HCEC 1CT (cell line): ENCODE measurements around the gene ZBTB44.
A peak's percentile ranks its signal among the peaks of the same experiment; 100 is the strongest.
"Not testable (repeated sequence)": the region's sequence is repeated elsewhere in the genome, so short reads cannot be mapped to it uniquely, and the experiment has no call there.

ENCODE experiments used
- DNase-seq: peaks from one replicate; pipeline ENCODE4 v3.0.0-alpha.2; 2017

ZBTB44 gene

DNA sequence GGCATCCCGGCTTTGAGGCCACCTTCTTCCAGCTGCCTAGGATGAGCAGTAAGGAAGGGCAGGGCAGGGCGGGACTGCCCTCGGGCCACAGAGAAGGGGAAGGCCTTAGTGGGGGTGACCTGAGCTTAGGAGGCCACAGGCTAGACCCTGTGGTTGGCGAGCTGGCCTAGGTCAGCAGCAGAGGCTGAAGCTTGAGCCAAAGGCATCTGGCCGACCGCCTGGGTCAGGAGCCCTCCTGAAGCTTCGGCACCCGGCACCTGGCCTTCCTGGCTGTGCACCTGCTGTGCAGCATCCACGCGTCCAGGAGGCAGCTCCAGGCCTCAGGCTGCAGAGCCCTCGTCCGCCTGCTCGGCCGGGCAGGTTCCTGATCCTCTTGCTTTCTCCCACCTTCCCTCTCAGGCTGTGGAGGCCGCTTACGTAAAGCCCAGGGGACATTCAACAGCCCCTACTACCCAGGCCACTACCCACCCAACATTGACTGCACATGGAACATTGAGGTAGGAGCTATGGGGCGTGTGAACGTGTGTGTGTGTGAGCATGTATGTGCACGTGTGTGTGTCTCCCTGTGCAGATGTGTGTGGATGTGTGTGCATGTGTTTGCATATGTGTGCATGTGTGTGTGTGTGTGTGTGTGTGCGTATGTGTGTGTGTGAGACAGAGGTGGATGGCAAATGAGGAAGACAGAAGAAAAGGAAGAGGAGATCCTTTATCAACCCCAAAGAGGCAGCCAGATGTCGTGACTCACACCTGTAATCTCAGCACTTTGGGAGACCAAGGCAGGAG is 120.3 kb downstream of the ZBTB44 start:
- DNase-seq = no peak

DNA sequence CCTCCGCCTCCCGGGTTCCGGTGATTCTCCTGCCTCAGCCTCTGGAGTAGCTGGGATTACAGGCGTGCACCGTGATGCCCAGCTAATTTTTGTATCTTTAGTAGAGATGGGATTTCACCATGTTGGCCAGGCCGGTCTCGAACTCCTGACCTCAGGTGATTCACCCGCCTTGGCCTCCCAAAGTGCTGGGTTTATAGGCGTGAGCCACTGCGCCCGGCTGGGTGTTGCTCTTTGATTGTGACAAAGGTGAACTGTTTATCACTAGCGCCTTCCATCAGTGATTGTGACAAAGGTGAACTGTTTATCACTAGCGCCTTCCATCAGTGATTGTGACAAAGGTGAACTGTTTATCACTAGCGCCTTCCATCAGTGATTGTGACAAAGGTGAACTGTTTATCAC is 121.2 kb downstream of the ZBTB44 start:
- not testable (repeated sequence) for DNase-seq

DNA sequence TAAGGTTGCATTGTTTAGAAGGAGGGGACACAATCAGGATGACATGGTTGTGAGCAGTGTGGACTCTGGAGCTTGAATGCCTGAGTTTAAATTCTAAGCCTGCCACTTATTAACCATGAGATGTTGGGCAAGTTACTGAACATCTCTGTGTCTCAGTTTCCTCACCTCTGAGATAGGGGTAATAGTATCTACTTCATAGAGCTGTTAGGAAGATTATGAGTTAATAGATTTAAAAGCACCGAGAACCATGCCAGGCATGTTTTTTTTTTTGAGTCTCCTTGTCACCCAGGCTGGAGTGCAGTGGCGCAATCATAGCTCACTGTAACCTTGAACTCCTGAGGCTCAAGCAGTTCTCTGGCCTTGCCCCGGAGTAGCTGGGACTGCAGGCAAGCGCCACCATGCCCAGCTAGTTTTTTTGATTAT is 121.9 kb downstream of the ZBTB44 start:
- no peak for DNase-seq

DNA sequence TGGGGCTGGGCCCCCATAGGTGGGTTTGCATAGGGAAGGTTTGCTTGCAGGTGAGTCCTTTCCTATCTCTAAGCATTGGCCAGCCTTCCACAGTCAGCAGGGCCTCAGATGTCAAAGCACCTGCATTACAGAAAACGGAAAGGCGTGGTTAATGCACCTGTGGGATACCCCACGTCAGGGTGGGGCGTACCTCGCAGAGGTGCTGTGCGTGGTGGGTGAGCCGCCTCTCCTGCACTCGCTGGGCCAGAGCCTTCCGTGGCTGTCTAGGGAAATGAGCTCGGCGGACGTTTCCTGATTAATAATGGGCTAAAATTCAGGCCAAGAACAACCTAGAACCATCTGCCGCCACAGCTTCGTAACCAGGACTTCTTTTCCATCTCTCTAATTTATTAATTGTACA is 122.8 kb downstream of the ZBTB44 start:
- no peak for DNase-seq

DNA sequence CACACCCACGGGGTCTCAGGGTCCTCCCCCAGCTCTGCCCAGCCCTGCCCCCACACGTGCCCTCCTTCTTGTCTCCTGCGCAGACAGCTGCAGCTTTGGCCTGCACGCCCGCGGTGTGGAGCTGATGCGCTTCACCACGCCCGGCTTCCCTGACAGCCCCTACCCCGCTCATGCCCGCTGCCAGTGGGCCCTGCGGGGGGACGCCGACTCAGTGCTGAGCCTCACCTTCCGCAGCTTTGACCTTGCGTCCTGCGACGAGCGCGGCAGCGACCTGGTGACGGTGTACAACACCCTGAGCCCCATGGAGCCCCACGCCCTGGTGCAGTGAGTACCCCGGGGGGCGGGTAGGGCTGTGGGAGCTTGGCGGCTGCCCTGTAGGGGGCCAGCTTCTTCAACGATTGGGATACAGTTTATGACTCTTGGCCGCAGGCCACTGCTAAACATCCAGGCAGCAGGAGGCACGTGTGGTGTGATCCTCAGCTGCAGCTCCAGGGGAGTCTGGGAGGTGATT is 124.3 kb downstream of the ZBTB44 start:
- no peak for DNase-seq

DNA sequence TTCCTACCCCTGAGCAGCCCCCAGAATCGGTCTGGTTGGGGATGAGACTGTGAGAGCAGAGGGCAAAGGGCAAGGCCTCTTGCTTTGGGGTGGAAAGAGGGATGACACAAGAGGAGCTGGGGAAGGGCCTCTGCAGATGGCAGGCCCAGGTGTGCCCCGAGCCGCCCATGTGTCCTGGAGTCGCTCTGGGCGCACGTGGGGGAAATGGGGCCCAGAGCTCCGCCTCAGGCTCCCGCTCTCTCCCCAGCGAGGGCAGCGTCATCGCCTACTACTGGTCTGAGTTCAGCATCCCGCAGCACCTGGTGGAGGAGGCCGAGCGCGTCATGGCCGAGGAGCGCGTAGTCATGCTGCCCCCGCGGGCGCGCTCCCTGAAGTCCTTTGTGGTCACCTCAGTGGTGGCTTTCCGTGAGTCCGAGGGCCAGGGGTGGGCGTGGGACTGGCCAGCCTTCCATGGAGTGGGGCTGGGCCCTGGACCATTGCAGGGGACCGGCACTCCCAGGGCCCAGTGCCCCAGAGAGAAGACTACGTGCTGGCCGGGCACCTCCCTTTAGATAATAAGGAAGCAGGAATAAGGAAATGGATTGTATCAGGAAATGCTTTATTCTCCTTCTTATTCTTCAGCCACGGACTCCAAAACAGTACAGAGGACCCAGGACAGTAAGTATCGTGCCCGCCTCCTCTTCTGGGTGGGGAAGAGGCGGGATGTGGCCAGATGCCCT is 125.1 kb downstream of the ZBTB44 start:
- DNase-seq = no peak

DNA sequence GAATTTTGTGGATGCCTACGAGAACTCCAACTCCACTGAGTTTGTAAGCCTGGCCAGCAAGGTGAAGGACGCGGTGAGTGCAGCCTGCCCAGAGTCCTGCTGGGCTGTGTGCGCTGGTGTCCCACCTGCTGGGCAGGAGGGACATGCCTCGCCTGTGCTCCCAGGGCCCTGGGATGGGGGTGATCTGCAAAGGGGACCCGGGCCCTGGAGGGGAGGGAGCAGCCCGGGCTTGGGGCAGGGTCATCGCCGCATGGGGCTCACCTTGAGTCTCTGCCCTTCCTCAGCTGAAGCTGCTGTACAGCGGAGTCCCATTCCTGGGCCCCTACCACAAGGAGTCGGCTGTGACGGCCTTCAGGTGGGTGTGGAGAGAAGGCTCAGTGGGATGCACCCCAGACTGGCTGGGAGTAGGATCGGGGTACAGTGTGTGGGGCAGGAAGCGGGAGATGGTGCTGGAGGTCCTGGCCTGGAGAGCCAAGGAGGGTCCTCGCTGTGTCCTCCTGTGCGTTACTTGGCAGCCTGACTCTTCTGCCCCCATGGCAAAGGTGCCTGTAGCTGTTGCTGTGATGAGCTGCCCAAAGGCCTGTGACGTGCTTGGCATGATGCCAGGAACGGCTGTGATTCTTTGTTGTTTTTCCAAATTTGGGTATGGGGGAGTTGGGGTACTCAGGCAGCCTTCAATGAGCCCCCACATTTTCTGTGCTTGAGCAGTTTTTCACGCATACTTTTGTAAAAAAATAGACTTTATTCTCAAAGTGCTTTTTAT is 126.0 kb downstream of the ZBTB44 start:
- no peak for DNase-seq

DNA sequence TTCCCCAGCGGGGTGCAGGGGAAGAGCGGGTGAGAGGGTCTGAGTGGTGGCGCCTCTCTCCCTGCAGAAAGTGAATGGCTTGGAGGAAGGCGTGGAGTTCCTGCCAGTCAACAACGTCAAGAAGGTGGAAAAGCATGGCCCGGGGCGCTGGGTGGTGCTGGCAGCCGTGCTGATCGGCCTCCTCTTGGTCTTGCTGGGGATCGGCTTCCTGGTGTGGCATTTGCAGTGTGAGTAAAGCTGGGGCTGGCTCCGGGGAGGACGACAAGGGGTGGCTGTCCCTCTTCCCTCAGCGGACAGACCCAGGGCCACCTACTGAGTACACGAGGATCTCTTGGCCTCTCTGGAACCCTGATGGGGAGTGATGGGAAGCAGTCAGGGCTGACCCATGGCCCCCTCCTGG is 126.7 kb downstream of the ZBTB44 start:
- no peak for DNase-seq

DNA sequence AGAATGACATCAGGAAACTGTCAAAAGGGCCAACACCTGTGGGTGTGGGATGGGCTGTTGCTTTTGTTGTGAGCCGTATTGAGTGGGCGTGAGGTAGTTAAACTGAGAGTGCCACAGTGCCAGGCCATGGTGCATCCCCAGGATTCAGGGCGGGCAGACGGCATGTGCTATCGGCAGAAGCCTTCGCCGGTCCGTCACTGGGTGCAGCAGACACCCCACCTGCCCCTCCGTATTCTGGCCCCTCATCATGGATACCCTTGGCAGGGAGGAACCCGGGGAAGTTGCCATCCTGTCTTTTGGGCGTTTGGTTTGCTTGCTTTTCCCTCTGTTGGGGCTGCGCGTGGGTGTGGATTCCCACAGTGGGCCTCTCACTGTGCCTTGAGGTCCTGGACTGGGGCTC is 127.6 kb downstream of the ZBTB44 start:
- no peak for DNase-seq

DNA sequence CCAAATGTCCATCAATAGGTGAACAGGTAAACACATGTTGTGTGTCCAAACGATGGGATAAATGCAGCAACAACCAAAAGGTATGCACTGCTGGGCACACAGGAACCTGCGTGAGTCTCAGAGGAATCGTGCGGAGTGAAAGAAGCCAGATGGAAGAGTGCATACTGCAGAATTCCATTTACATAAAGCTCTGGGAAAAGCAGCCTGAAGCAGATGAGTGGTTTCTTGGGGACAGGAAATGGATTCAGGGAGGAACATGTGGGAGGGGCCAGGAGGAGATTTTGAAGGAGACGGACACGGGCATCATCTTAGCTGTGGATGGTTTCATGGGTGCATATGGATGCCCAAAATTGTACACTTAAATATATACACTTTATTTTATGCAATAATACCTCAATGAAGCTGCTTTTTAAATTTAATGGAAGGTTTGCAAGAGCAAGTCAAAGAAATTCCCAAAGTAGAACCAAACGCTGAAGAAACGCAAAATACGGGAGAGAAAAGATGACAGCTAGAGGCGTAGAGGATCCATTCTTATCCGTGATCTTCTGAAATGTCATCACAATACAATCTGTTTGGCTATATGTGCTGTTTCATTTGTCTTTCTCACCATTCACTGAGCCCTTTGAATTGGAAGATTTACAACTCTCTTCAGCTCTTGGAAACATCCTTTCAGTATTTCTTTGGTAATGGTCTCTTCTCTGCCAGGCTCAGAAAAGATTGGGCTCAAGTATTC is 130.7 kb downstream of the ZBTB44 start:
- DNase-seq = no peak

DNA sequence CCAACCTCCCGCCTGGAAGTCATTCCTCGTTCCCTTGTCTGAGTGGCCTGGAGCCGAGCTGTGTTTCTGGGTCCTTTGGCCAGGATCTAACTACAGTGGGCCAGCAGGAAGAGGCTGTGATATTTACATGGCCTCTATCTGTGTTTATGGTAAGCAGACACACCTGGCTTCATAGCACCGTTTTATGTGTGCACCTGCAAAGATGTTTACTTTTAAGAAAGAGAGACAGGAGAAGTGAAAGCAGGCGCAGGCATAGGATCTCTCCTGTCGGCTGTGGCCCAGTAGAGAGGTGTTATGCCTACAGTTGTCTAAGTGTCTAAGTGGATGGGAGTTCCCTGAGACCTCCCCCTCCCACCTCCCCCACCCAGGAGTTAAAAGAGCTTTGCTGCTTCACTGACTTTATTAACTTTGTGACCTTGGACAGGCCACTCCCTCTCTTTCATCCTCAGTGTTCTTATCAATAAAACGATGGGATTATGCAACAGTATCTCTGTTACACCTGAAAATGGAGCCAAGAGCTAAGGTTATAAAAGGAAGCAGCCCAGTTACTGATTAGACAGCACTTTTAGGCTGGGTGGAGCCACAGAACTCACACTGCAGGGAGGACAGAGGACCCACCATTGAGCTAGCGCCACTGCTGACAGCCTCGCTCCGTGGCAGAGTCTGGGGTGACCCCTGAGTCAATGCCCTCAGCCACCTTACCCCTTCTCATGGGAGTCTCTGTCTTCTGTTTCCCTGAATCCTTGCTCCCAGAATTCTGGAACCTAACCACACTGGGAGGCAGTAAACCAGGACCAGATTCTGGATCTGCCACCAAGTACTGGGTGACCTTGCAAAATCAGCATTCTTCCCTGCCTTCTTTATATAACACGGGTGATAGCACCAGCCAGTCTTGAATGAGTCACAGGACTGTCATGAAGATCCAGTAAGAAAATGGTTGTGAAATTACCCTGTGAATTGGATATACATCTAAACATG is 133.1 kb downstream of the ZBTB44 start:
- peak; percentile 84 for DNase-seq

DNA sequence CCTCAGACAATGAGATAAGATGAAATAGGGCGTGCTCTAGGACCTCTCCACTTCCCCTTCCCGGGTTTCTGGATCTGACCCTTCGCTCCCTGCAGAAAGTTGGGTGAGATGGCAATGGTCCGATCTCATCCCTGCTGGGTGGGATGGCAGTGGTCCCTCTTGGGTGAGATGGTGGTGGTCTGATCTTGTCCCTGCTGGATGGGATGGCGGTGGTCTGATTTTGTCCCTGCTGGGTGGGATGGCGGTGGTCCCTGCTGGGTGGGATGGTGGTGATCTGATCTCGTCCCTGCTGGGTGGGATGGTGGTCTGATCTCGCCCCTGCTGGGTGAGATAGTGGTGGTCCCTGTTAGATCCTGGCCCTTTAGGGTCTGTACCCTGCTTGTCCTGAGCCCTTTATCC is 133.8 kb downstream of the ZBTB44 start:
- DNase-seq = no peak

DNA sequence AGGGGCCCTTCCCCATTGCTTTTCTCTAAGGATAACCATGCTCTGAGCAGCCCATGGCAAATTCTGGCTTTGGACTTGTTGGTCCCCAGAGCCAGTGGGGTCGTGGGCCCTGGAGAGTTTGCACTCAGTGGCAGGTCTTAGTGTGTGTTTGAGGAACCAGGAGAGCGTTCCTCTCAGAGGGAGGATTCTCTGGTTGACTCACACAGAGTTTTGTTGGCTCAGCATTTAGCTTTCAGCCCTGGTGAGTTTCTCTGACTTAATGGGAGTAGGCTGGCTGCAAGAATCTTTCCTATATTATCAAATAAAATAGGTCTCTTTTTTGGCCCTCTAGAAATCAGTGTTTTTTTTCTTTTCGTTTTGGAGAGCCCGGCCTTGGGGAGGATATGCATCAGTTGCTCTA is 134.2 kb downstream of the ZBTB44 start:
- DNase-seq = no peak

DNA sequence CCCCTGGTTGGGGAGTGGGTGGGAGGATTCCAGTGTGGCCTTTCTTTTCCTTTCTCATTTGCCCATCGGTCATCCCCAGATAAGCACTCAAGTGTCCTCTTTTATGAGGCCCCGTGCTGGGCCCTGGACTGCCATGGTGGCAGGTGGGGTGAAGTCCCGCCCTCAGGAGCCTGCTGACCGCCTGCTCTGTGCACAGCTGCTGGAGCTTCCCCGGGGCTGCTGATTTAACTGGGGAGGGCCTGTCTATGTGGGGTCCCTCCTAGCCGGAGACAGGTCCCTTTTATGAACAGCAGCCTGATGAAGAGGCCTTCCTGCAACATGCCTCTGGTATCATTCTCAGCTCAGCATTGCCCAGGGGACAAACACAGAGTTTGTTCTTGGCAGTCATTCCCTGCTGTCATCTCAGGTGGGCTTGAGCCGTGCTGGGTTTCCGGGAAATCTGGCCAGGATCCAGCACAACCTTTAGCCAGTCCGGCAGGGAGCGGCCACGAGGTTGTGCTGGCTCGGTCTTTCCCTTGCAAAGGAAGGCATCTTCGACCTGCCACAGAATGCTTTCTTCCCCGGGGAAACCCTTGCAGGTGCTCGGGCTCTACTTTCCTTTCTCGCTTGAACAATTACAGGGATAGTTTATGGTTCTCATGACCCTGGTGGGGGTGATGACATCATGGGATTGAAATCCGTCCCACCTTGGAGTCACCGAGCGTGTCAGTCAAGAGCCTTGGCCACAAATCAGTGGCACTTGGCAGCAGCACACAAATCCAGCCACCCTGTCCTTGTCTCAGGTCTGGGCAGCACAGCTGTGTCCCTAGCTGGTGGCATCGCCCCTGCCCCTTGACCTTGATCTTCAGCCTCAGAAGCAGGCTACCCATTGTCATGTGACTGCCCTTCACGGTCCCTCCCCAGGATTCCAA is 135.1 kb downstream of the ZBTB44 start:
- DNase-seq = no peak

DNA sequence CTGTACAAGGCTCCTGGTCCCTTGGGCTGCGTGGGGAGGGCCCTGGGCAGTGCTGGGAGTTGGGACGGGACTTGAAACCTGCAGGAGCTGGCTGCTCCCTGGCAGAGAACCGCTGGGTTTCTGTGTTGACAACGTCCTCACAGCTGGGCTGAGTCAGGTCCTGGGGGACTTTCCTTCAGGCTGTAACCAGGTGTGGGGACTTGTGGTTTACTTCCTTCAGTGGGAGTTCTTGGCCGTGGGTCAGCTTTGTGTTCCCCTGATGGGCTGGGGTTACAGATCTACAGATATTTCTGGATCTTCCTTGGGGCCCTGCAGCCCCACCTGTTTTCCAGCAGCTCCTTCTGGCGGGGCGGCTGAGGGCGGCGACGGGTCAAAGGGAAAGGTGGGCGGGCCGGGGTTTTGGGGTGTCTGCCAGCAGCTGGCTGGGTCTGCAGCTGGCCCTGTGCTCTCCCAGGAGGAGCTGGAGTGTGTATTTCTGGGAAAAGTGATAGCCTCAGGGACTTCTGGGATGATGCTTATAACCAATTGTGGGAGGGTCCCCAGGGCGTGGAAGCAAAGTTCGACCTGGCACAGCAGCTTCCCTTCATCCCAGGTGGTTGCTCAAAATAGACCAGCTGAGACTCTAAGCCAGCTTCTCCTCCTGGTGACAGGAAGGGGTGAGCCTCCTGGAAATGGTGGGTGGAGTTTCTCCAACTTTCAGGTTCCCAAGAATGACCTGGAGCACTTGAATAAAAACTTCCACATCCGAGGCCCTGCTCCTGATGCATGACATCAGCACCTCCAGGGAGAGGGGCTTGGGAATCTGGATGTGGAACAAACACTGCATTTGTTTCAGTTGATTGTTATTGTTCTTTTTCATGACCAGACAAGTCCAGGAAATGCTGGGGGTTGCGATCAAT is 136.0 kb downstream of the ZBTB44 start:
- DNase-seq = no peak

DNA sequence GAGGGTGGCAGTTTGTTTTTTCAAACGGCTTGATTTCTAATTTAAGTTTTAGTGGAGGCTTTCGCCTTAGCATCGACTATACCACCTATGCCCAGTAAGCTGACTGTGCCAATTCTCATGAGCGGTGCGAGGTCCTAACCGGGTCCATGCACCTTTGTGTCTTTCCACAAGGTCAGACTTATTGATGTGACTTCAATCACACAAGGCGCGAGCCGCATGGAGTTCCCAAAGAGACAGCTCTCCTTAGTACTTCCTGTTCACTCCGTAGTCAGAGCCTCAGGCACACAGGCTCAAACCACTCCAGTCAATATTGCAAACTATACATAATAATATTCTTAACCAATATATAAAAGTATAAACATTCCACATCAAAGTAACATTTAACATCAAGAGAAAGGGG is 136.9 kb downstream of the ZBTB44 start:
- no peak for DNase-seq
